Measurements from ENCODE around the gene TBC1D22A.
"Not testable (repeated sequence)": the region's sequence is repeated elsewhere in the genome, so short reads cannot be mapped to it uniquely, and the experiment has no call there.

TBC1D22A gene

GRCh38 chr22:46978668-46979067 is 216.2 kb downstream of the TBC1D22A start:
- not testable (repeated sequence) for DNase-seq

- no peak for DNase-seq
Observed at GRCh38 chr22:46979506-46979905, 217.1 kb downstream of the TBC1D22A start.

GRCh38 chr22:46980392-46980791 is 217.9 kb downstream of the TBC1D22A start:
- DNase-seq = no peak

GRCh38 chr22:46982635-46983034 is 220.2 kb downstream of the TBC1D22A start:
- DNase-seq = no peak

GRCh38 chr22:46983046-46983445 is 220.6 kb downstream of the TBC1D22A start:
- DNase-seq = no peak

- DNase-seq = no peak
Observed at GRCh38 chr22:46984751-46985506, 222.5 kb downstream of the TBC1D22A start.

GRCh38 chr22:46985507-46985882 is 223.0 kb downstream of the TBC1D22A start:
- DNase-seq = no peak

- DNase-seq = no peak
Observed at GRCh38 chr22:46986788-46987187, 224.3 kb downstream of the TBC1D22A start.

- no peak for DNase-seq
Observed at GRCh38 chr22:46990937-46991550, 228.6 kb downstream of the TBC1D22A start.

GRCh38 chr22:46991666-46992065 is 229.2 kb downstream of the TBC1D22A start:
- DNase-seq = no peak

- DNase-seq = no peak
Observed at GRCh38 chr22:46992121-46992731, 229.8 kb downstream of the TBC1D22A start.

- DNase-seq = no peak
Observed at GRCh38 chr22:46993633-46994032, 231.2 kb downstream of the TBC1D22A start.

- no peak for DNase-seq
Observed at GRCh38 chr22:46994265-46994664, 231.8 kb downstream of the TBC1D22A start.

- DNase-seq = no peak
Observed at GRCh38 chr22:46994983-46995382, 232.5 kb downstream of the TBC1D22A start.

- no peak for DNase-seq
Observed at GRCh38 chr22:46995501-46996360, 233.3 kb downstream of the TBC1D22A start.

- no peak for DNase-seq
Observed at GRCh38 chr22:46996595-46997310, 234.3 kb downstream of the TBC1D22A start.

- DNase-seq = no peak
Observed at GRCh38 chr22:46997311-46997970, 235.0 kb downstream of the TBC1D22A start.

GRCh38 chr22:46998331-46998730 is 235.9 kb downstream of the TBC1D22A start:
- no peak for DNase-seq

GRCh38 chr22:47000256-47000655 is 237.8 kb downstream of the TBC1D22A start:
- no peak for DNase-seq

GRCh38 chr22:47000888-47001287 is 238.4 kb downstream of the TBC1D22A start:
- no peak for DNase-seq

- DNase-seq = no peak
Observed at GRCh38 chr22:47001288-47001687, 238.8 kb downstream of the TBC1D22A start.

- no peak for DNase-seq
Observed at GRCh38 chr22:47002692-47003091, 240.2 kb downstream of the TBC1D22A start.
